ENCODE measurements around the gene OGA. TPM values are rescaled to one million over a fixed set of nuclear protein-coding genes. Genes with fewer than 3 reads are reported as not detected.

Gene OGA
- total and polyA plus RNA-seq, 9 of the 15 experiments (the other 6 are each of a cell fraction or from before 2014, with no cell fraction given), result 13.5 to 73.5 (median 59.5) TPM

DNA sequence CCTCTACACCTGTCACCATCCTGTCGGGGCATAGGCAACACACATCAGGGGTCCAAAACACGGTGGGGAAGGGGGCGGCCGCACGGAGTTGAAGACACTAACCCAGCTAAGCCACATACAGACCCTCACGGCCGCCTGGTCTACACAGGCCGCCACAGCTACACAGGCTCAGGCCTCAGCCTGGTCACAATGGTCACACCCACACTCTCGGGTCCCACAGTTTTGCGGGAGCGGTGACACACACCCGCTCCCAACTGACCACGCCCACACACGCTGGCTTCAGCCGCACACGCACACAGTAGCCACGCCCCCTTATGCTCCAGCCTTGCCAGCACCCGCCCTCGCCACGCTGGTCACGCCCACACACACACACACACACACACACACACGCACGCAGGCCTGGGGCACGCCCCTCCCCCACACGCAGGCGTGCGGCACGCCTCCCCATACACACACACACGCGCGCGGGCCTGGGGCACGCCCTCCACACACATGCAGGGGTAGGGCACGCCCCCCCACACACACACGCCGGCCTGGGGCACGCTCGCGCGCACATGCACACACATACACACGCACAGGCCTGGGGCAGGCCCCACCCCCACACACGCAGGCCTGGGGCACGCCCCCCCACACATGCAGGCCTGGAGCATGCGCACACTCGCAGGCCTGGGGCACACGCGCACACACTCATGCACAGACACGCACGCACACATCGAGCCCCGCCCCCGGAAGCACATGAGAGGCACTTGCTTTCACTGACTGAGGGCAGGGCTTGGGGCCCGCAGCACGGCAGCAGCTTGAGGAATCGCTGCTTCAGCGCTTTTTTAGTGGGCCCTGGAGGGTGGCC lies 12.3 kb upstream of the OGA start (continued):
- TF ChIP-seq ZNF224 (CRISPR knock-in tag; IDR thresholded peaks at IDR 0.05) (no peak), BDP1 (IDR thresholded peaks at IDR 0.05; ENCODE audit: insufficient read depth, insufficient read length) (no peak), TBP (optimal IDR thresholded peaks at IDR 0.05; ENCODE audit: low read depth, low read length) (peak; percentile 15), ILK (tag; IDR thresholded peaks at IDR 0.05; ENCODE audit: borderline replicate concordance, low read depth) (no peak), POU5F1 (IDR thresholded peaks at IDR 0.05; ENCODE audit: borderline replicate concordance, low read depth, low read length, partially characterized antibody) (no peak), NR0B1 (IDR thresholded peaks at IDR 0.05; ENCODE audit: partially characterized antibody) (no peak), PCBP2 (IDR thresholded peaks at IDR 0.05; ENCODE audit: low read depth, low read length, poor library complexity, severe bottlenecking) (no peak), HLTF (IDR thresholded peaks at IDR 0.05) (peak; percentile 85), NR4A1 (CRISPR knock-in tag; IDR thresholded peaks at IDR 0.05) (no peak), NR4A1 (tag; IDR thresholded peaks at IDR 0.05) (no peak), ZNF3 (CRISPR knock-in tag; IDR thresholded peaks at IDR 0.05) (no peak), MNT (conservative IDR thresholded peaks at IDR 0.05) (peak; percentile 98 to 99), TBL1XR1 (IDR thresholded peaks at IDR 0.05; ENCODE audit: low read length in 2 of 2) (no peak), CREB1 (IDR thresholded peaks at IDR 0.05) (peak; percentile 62; the same call in 1 of the 2 replicates), CREB1 (CRISPR knock-in tag; IDR thresholded peaks at IDR 0.05) (peak; percentile 82), POLR3G (IDR thresholded peaks at IDR 0.05; ENCODE audit: extremely low read depth, insufficient read length, insufficient replicate concordance) (no peak), PHF8 (IDR thresholded peaks at IDR 0.05; ENCODE audit: borderline replicate concordance, low read length) (no peak), SRSF3 (IDR thresholded peaks at IDR 0.05; ENCODE audit: insufficient read depth, low read length) (no peak), FOXM1 (IDR thresholded peaks at IDR 0.05; ENCODE audit: low read depth) (no peak), FOXM1 (CRISPR knock-in tag; IDR thresholded peaks at IDR 0.05; ENCODE audit: low read depth) (0 out of 2 replicates have a peak, but pooled peaks have one; percentile 68), MLLT1 (IDR thresholded peaks at IDR 0.05) (peak; percentile 38 to 71; a peak in 2 of 4 replicates)
- TF ChIP-seq, protein P1, sequence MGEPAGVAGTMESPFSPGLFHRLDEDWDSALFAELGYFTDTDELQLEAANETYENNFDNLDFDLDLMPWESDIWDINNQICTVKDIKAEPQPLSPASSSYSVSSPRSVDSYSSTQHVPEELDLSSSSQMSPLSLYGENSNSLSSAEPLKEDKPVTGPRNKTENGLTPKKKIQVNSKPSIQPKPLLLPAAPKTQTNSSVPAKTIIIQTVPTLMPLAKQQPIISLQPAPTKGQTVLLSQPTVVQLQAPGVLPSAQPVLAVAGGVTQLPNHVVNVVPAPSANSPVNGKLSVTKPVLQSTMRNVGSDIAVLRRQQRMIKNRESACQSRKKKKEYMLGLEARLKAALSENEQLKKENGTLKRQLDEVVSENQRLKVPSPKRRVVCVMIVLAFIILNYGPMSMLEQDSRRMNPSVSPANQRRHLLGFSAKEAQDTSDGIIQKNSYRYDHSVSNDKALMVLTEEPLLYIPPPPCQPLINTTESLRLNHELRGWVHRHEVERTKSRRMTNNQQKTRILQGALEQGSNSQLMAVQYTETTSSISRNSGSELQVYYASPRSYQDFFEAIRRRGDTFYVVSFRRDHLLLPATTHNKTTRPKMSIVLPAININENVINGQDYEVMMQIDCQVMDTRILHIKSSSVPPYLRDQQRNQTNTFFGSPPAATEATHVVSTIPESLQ (CRISPR knock-in tag; IDR thresholded peaks at IDR 0.05), result no peak

Measured in K562 (cell line).